Measurements from ENCODE around the gene IFT57.

Gene IFT57

GRCh38 chr3:108146139-108146538 lies 76.1 kb downstream of the IFT57 start:
- no peak overlapping the region for H3K4me3 ChIP-seq (ENCODE audit: low read depth, low read length)
- in situ Hi-C loops (cut with HindIII; ENCODE audit: low sequenced_read_pairs), result no loop called here
- no peak for DNase-seq (ENCODE audit: low read depth)
- TF ChIP-seq CTCF (IDR thresholded peaks at IDR 0.05; ENCODE audit: low read depth, low read length, missing control alignments), result no peak

GRCh38 chr3:108145578-108145977 lies 76.6 kb downstream of the IFT57 start:
- DNase-seq (ENCODE audit: low read depth), result no peak
- in situ Hi-C loops (cut with HindIII; ENCODE audit: low sequenced_read_pairs), result no loop called here
- no peak overlapping the region for H3K4me3 ChIP-seq (ENCODE audit: low read depth, low read length)
- no peak for TF ChIP-seq CTCF (IDR thresholded peaks at IDR 0.05; ENCODE audit: low read depth, low read length, missing control alignments)

GRCh38 chr3:108137460-108137814 lies 84.8 kb downstream of the IFT57 start:
- H3K4me3 ChIP-seq (ENCODE audit: low read depth, low read length), result no peak overlapping the region
- TF ChIP-seq CTCF (IDR thresholded peaks at IDR 0.05; ENCODE audit: low read depth, low read length, missing control alignments), result no peak
- in situ Hi-C loops (cut with HindIII; ENCODE audit: low sequenced_read_pairs), result no loop called here
- no peak for DNase-seq (ENCODE audit: low read depth)

GRCh38 chr3:108136561-108137459 lies 85.4 kb downstream of the IFT57 start:
- in situ Hi-C loops (cut with HindIII; ENCODE audit: low sequenced_read_pairs), result no loop called here
- DNase-seq (ENCODE audit: low read depth), result no peak
- TF ChIP-seq CTCF (IDR thresholded peaks at IDR 0.05; ENCODE audit: low read depth, low read length, missing control alignments), result no peak
- H3K4me3 ChIP-seq (ENCODE audit: low read depth, low read length), result no peak overlapping the region

- H3K4me3 ChIP-seq (ENCODE audit: low read depth, low read length), result no peak overlapping the region
- in situ Hi-C loops (cut with HindIII; ENCODE audit: low sequenced_read_pairs), result loop anchor here (5.0 kb wide), 1 partner anchor 98 kb away; no protein-coding TSS in a partner anchor
- DNase-seq (ENCODE audit: low read depth), result no peak
- no peak for TF ChIP-seq CTCF (IDR thresholded peaks at IDR 0.05; ENCODE audit: low read depth, low read length, missing control alignments)
These were observed 87.7 kb downstream of the IFT57 start for GRCh38 chr3:108134555-108134880.

- TF ChIP-seq CTCF (IDR thresholded peaks at IDR 0.05; ENCODE audit: low read depth, low read length, missing control alignments), result no peak
- H3K4me3 ChIP-seq (ENCODE audit: low read depth, low read length), result no peak overlapping the region
- DNase-seq (ENCODE audit: low read depth), result no peak
- in situ Hi-C loops (cut with HindIII; ENCODE audit: low sequenced_read_pairs), result loop anchor here (5.0 kb wide), 1 partner anchor 98 kb away; no protein-coding TSS in a partner anchor
These were observed 88.2 kb downstream of the IFT57 start for GRCh38 chr3:108133858-108134554.
